RWPE1 (cell line): Measurements from ENCODE around the gene SLC2A9.

Experiments used
- CTCF ChIA-PET: fragments of 350-600 bp; sonication (Branson Sonifier 250); formaldehyde crosslinking; extraction: SDS; loops from one replicate; lab custom pipeline; 2021; lab: Yijun Ruan, JAX
- POLR2A ChIA-PET: fragments of 400-600 bp; formaldehyde crosslinking; extraction: SDS; loops from one replicate; lab custom pipeline; 2020; ENCODE audit warnings: antibody characterized with exemption; ENCODE audit not compliant: low non-redundant PET; lab: Yijun Ruan, JAX
- DNase-seq: peaks from one replicate; pipeline ENCODE4 v3.0.0; 2012; ENCODE audit warnings: low spot score
- H3K27ac ChIP-seq: fragments of 450-650 bp; 2 replicates; pipeline ENCODE4 v1.5.1; 2017
- CTCF ChIP-seq: fragments of 450-650 bp; conservative IDR thresholded peaks from 2 replicates; pipeline ENCODE4 v1.5.1; 2017; ENCODE audit warnings: low read depth, mild to moderate bottlenecking

SLC2A9 gene

GRCh38 chr4:9885958-9886357, 135.3 kb downstream of the SLC2A9 start:
- DNase-seq = no peak
- H3K27ac ChIP-seq = no peak overlapping the region
- no peak for TF ChIP-seq CTCF
- ChIA-PET CTCF (no interaction called here), POLR2A (no interaction called here)

- H3K27ac ChIP-seq = no peak overlapping the region
- ChIA-PET CTCF (interaction anchor here (0.6 to 1.2 kb wide), 2 partner anchors 19 to 63 kb away, joined by 3 read pairs; no protein-coding TSS in a partner anchor), POLR2A (no interaction called here)
- no peak for DNase-seq
- no peak for TF ChIP-seq CTCF
These were observed 140.7 kb downstream of the SLC2A9 start for GRCh38 chr4:9880406-9881197.

- H3K27ac ChIP-seq = no peak overlapping the region
- no peak for DNase-seq
- no peak for TF ChIP-seq CTCF
- ChIA-PET POLR2A (no interaction called here), CTCF (no interaction called here)
These were observed 144.2 kb downstream of the SLC2A9 start for GRCh38 chr4:9877123-9877522.

GRCh38 chr4:9875516-9875915, 145.8 kb downstream of the SLC2A9 start:
- POLR2A ChIA-PET = no interaction called here

GRCh38 chr4:9874385-9874784, 146.9 kb downstream of the SLC2A9 start:
- no peak for DNase-seq
- no peak for TF ChIP-seq CTCF
- H3K27ac ChIP-seq = no peak overlapping the region
- ChIA-PET CTCF (no interaction called here), POLR2A (no interaction called here)

More at GRCh38 chr4:9875516-9875915, 145.8 kb downstream of the SLC2A9 start:
- no peak for TF ChIP-seq CTCF
- CTCF ChIA-PET = interaction anchor here (0.6 kb wide), 1 partner anchor 84 kb away, joined by 3 read pairs; no protein-coding TSS in a partner anchor
- H3K27ac ChIP-seq = no peak overlapping the region
- no peak for DNase-seq

GRCh38 chr4:9870165-9870790, 151.0 kb downstream of the SLC2A9 start:
- no peak for DNase-seq
- ChIA-PET POLR2A (no interaction called here), CTCF (no interaction called here)
- no peak overlapping the region for H3K27ac ChIP-seq
- TF ChIP-seq CTCF = no peak
